Liver (tissue), 9 donors: ENCODE measurements around the gene OR2A2. TPM values are rescaled to one million over a fixed set of nuclear protein-coding genes. Genes with fewer than 3 reads are reported as not detected.

Experiments used
- DNase-seq: peaks from one replicate; pipeline ENCODE4 v3.0.0-alpha.2; 2017; ENCODE audit warnings: low spot score
- H3K27ac ChIP-seq, 2 donors: one replicate each; pipeline ENCODE4 v1.7.0; 2013; ENCODE audit warnings: inconsistent platforms in 2 of 2, low read length in 2 of 2, control low read depth in 1 of 2, low read depth in 1 of 2, mild to moderate bottlenecking in 1 of 2
- H3K27me3 ChIP-seq, 4 donors: one replicate each; pipeline versions ENCODE4 v1.6.1 to v1.7.0; 2013; ENCODE audit warnings: low read length in 3 of 4, inconsistent platforms in 1 of 4, mild to moderate bottlenecking in 1 of 4, moderate library complexity in 1 of 4; ENCODE audit not compliant: control insufficient read depth in 4 of 4, insufficient read depth in 4 of 4
- H3K36me3 ChIP-seq, 4 donors: one replicate each; pipeline versions ENCODE4 v1.6.1 to v1.7.0; 2013; ENCODE audit warnings: low read length in 3 of 4, mild to moderate bottlenecking in 3 of 4, low read depth in 1 of 4, moderate library complexity in 1 of 4; ENCODE audit not compliant: control insufficient read depth in 4 of 4, insufficient read depth in 3 of 4
- H3K4me1 ChIP-seq, 4 donors: one replicate each; pipeline versions ENCODE4 v1.6.1 to v1.7.0; 2013; ENCODE audit warnings: low read length in 3 of 4, mild to moderate bottlenecking in 3 of 4, moderate library complexity in 1 of 4; ENCODE audit not compliant: control insufficient read depth in 4 of 4, insufficient read depth in 4 of 4
- H3K4me3 ChIP-seq, 3 donors: one replicate each; pipeline versions ENCODE4 v1.6.1 to v1.7.0; 2013; ENCODE audit warnings: low read length in 3 of 3, control low read depth in 1 of 3, low read depth in 1 of 3, mild to moderate bottlenecking in 1 of 3
- H3K9ac ChIP-seq, 2 donors: one replicate each; pipeline ENCODE4 v1.7.0; 2013; ENCODE audit warnings: low read length in 2 of 2, mild to moderate bottlenecking in 2 of 2, moderate library complexity in 2 of 2, control low read depth in 1 of 2, low read depth in 1 of 2
- H3K9me3 ChIP-seq, 4 donors: one replicate each; pipeline versions ENCODE4 v1.6.1 to v1.7.0; 2013; ENCODE audit warnings: low read length in 3 of 4; ENCODE audit not compliant: control insufficient read depth in 4 of 4
- CTCF ChIP-seq: fragments of 150-350 bp; IDR thresholded peaks from 2 replicates; pipeline ENCODE4 v1.5.1; 2017; ENCODE audit warnings: improper control_type of control experiment, low read depth, low read length; ENCODE audit not compliant: missing input control
- FOXA1 ChIP-seq: IDR thresholded peaks from 2 replicates; pipeline ENCODE4 v1.6.1; 2016; ENCODE audit warnings: antibody characterized with exemption
- FOXA2 ChIP-seq: IDR thresholded peaks from 2 replicates; pipeline ENCODE4 v1.6.1; 2016; ENCODE audit warnings: antibody characterized with exemption
- HNF4A ChIP-seq, 2 donors: conservative IDR thresholded peaks; 2 replicates each; pipeline ENCODE4 v1.6.1; 2016; ENCODE audit warnings: antibody characterized with exemption in 2 of 2, mild to moderate bottlenecking in 2 of 2
- JUND ChIP-seq, 2 donors: IDR thresholded peaks; 2 replicates each; pipeline ENCODE4 v1.6.1; 2016; ENCODE audit warnings: antibody characterized with exemption in 2 of 2
- NR2F2 ChIP-seq: IDR thresholded peaks from 2 replicates; pipeline ENCODE4 v1.6.1; 2016; ENCODE audit warnings: antibody characterized with exemption
- RAD21 ChIP-seq, 2 donors: IDR thresholded peaks; 2 replicates each; pipeline ENCODE4 v1.6.1; 2016; ENCODE audit warnings: antibody characterized with exemption in 2 of 2, mild to moderate bottlenecking in 2 of 2
- REST ChIP-seq: IDR thresholded peaks from 2 replicates; pipeline ENCODE4 v1.6.1; 2016; ENCODE audit warnings: antibody characterized with exemption, mild to moderate bottlenecking
- RXRA ChIP-seq, 2 donors: IDR thresholded peaks; 2 replicates each; pipeline ENCODE4 v1.6.1; 2017 to 2018; ENCODE audit warnings: antibody characterized with exemption in 2 of 2, mild to moderate bottlenecking in 1 of 2
- TAF1 ChIP-seq: conservative IDR thresholded peaks from 2 replicates; pipeline ENCODE4 v1.6.1; 2016; ENCODE audit warnings: antibody characterized with exemption, mild to moderate bottlenecking
- YY1 ChIP-seq: IDR thresholded peaks from 2 replicates; pipeline ENCODE4 v1.6.1; 2016; ENCODE audit warnings: antibody characterized with exemption, mild to moderate bottlenecking
- polyA plus RNA-seq, 2 donors: library from polyadenylated mRNA; stranded (reverse) in 1 of 2; unstranded in 1 of 2; fragments of 200-250 nt in 1 of 2; fragments of >200 nt in 1 of 2; fragmentation: Nextera tagmentation in 1 of 2; extraction: Ambion mirVana in 1 of 2; gene quantifications; one replicate each; pipeline versions ENCODE4 v1.2.1 to v1.2.3, GENCODE V29; 2013 to 2015
- total RNA-seq, 2 donors: library from RNA; depleted of rRNA; stranded (reverse); fragments of >200 nt; gene quantifications; one replicate each; pipeline ENCODE4 v1.2.3, GENCODE V29; 2014
- donor health status: healthy.
- donor health status: healthy.
- donor health status: healthy.
- donor health status: healthy.
- donor health status: healthy.

OR2A2 gene
- total and polyA plus RNA-seq, 4 donors, result not detected

- H3K27me3 ChIP-seq, result no peaks in the 10 kb centered on the region
- no peaks in the 10 kb centered on the region for H3K9me3 ChIP-seq
- H3K36me3 ChIP-seq, result no peaks in the 10 kb centered on the region
- H3K9ac ChIP-seq, result no peak overlapping the region
- H3K4me3 ChIP-seq, result no peak overlapping the region
- no peaks in the 10 kb centered on the region for H3K4me1 ChIP-seq
- no peak for DNase-seq
- H3K27ac ChIP-seq, result no peak overlapping the region
- TF ChIP-seq JUND (IDR thresholded peaks at IDR 0.05) (no peak), NR2F2 (no peak), FOXA1 (no peak), RAD21 (IDR thresholded peaks at IDR 0.05) (no peak), CTCF (no peak), REST (no peak), TAF1 (no peak), FOXA2 (no peak), RXRA (IDR thresholded peaks at IDR 0.05) (no peak)
Measured at GRCh38 chr7:144102041-144102440, 7.3 kb upstream of the OR2A2 start.

- DNase-seq, result no peak
- Histone ChIP-seq H3K27ac (no peak overlapping the region), H3K36me3 (no peaks in the 10 kb centered on the region), H3K9ac (no peak overlapping the region), H3K4me1 (no peaks in the 10 kb centered on the region), H3K9me3 (no peaks in the 10 kb centered on the region), H3K4me3 (no peak overlapping the region), H3K27me3 (peaks cover 0 to 2% (median 0%) of the 10 kb centered on the region in 4 donors)
- no peak for TF ChIP-seq JUND (IDR thresholded peaks at IDR 0.05)
- no peak for TF ChIP-seq YY1
- no peak for TF ChIP-seq HNF4A (conservative IDR thresholded peaks at IDR 0.05)
- TF ChIP-seq RAD21 (IDR thresholded peaks at IDR 0.05), result no peak
- no peak for TF ChIP-seq REST
Measured at GRCh38 chr7:144105211-144105610, 4.2 kb upstream of the OR2A2 start.
